GM12878 (cell line): ENCODE data around the gene LTB4R2. TPM values are rescaled to one million over a fixed set of nuclear protein-coding genes. Genes with fewer than 3 reads are reported as not detected.

ENCODE experiments used
- BHLHE40 ChIP-seq, 2 experiments: fragments of 450-650 bp in 1 of 2; IDR thresholded peaks; 2 replicates each; pipeline ENCODE4 v1.6.1; 2011 to 2017; ENCODE audit warnings: low read depth in 2 of 2, borderline replicate concordance in 1 of 2, improper control_type of control experiment in 1 of 2, low read length in 1 of 2, mild to moderate bottlenecking in 1 of 2
- CBX5 ChIP-seq: sonication (generic); IDR thresholded peaks from 2 replicates; pipeline ENCODE4 v1.6.1; 2016; ENCODE audit warnings: low read depth, moderate library complexity, mild to moderate bottlenecking, inconsistent platforms
- EED ChIP-seq: sonication (generic); IDR thresholded peaks from 2 replicates; pipeline ENCODE4 v1.6.1; 2016; ENCODE audit warnings: antibody characterized with exemption, low read depth
- EP300 ChIP-seq, 2 experiments: fragments of 150-350 bp in 1 of 2; IDR thresholded peaks; 2 replicates each; pipeline ENCODE4 v1.6.1; 2011 to 2012; ENCODE audit warnings: low read depth in 2 of 2, low read length in 2 of 2, borderline replicate concordance in 1 of 2, improper control_type of control experiment in 1 of 2, inconsistent platforms in 1 of 2; ENCODE audit not compliant: control insufficient read depth in 1 of 2
- ESRRA ChIP-seq: IDR thresholded peaks from 2 replicates; pipeline ENCODE4 v1.6.1; 2012; ENCODE audit warnings: mild to moderate bottlenecking, low read length, improper control_type of control experiment
- GABPA ChIP-seq: IDR thresholded peaks from 2 replicates; pipeline ENCODE4 v1.6.1; 2014; ENCODE audit warnings: antibody characterized with exemption, low read depth, mild to moderate bottlenecking, inconsistent platforms
- HCFC1 ChIP-seq: fragments of 150-350 bp; IDR thresholded peaks from 2 replicates; pipeline ENCODE4 v1.6.1; 2014; ENCODE audit warnings: low read length
- HDAC6 ChIP-seq: fragments of 200-600 bp; sonication (generic); IDR thresholded peaks from one replicate; pipeline ENCODE4 v1.8.0; 2017; ENCODE audit warnings: antibody characterized with exemption; ENCODE audit not compliant: unreplicated experiment
- IKZF2 ChIP-seq, 2 experiments: fragments of 450-650 bp; IDR thresholded peaks; 2 replicates each; pipeline ENCODE4 v1.6.1; 2017; ENCODE audit warnings: mild to moderate bottlenecking in 2 of 2, moderate library complexity in 2 of 2
- IRF4 ChIP-seq: IDR thresholded peaks from 2 replicates; pipeline ENCODE4 v1.6.1; 2011; ENCODE audit warnings: low read depth, low read length
- JUND ChIP-seq: IDR thresholded peaks from 2 replicates; pipeline ENCODE4 v1.6.1; 2012; ENCODE audit warnings: low read depth, mild to moderate bottlenecking, low read length, improper control_type of control experiment, moderate library complexity
- MYC ChIP-seq: IDR thresholded peaks from 2 replicates; pipeline ENCODE4 v1.6.1; 2011; ENCODE audit warnings: mild to moderate bottlenecking, low read length, moderate library complexity, inconsistent platforms; ENCODE audit not compliant: insufficient read depth, insufficient replicate concordance, insufficient read length, severe bottlenecking
- PAX5 ChIP-seq: IDR thresholded peaks from 2 replicates; pipeline ENCODE4 v1.6.1; 2011; ENCODE audit warnings: low read depth, low read length, borderline replicate concordance
- RAD21 ChIP-seq: IDR thresholded peaks from 2 replicates; pipeline ENCODE4 v1.6.1; 2011; ENCODE audit warnings: mild to moderate bottlenecking, low read depth, low read length, moderate library complexity; ENCODE audit not compliant: insufficient read depth
- RB1 ChIP-seq: fragments of 450-650 bp; formaldehyde crosslinking; IDR thresholded peaks from 2 replicates; pipeline ENCODE4 v1.6.1; 2017; ENCODE audit warnings: mild to moderate bottlenecking, borderline replicate concordance
- RELA ChIP-seq: fragments of 450-650 bp; IDR thresholded peaks from 2 replicates; pipeline ENCODE4 v1.8.0; 2014; ENCODE audit warnings: borderline replicate concordance; ENCODE audit not compliant: partially characterized antibody
- SP1 ChIP-seq: IDR thresholded peaks from one replicate; pipeline ENCODE4 v1.6.1; 2011; ENCODE audit warnings: low read depth, low read length
- SREBF1 ChIP-seq: IDR thresholded peaks from 2 replicates; pipeline ENCODE4 v1.6.1; 2012; ENCODE audit warnings: mild to moderate bottlenecking, low read length
- TCF7 ChIP-seq: IDR thresholded peaks from 2 replicates; pipeline ENCODE4 v1.6.1; 2014; ENCODE audit warnings: antibody characterized with exemption, borderline replicate concordance
- polyA plus RNA-seq, 11 experiments: library from polyadenylated mRNA; depleted of rRNA in 4 of 11; unstranded in 6 of 11; stranded (reverse) in 5 of 11; fragments of >200 nt; fragmentation: Nextera tagmentation in 4 of 11; fragmentation: Illumina TruSeq in 1 of 11; extraction: Ambion mirVana in 4 of 11; extraction: Trizol in 1 of 11; gene quantifications; 1 replicate in 1 of 11; 2 replicates in 10 of 11; pipeline versions ENCODE4 v1.2.1 to v1.2.3, GENCODE V29; 2011 to 2016; ENCODE audit warnings: inconsistent platforms in 2 of 11, missing spikeins in 2 of 11, low read depth in 1 of 11
- total RNA-seq, 4 experiments: library from RNA; depleted of rRNA in 3 of 4; stranded (reverse); fragments of >200 nt in 3 of 4; fragmentation: Illumina TruSeq in 1 of 4; extraction: Trizol in 1 of 4; gene quantifications; 2 replicates each; pipeline versions ENCODE4 v1.2.1 to v1.2.3, GENCODE V29; 2013 to 2021
- TF ChIP-seq, protein P1 (sequence below): IDR thresholded peaks from 2 replicates; pipeline ENCODE4 v1.6.1; 2012; ENCODE audit warnings: mild to moderate bottlenecking, low read depth, low read length
- TF ChIP-seq, protein P2 (sequence below): fragments of 450-650 bp; IDR thresholded peaks from 2 replicates; pipeline ENCODE4 v1.6.1; 2018; ENCODE audit warnings: mild to moderate bottlenecking, low read depth, moderate library complexity; ENCODE audit not compliant: partially characterized antibody
- TF ChIP-seq, protein P3 (sequence below): IDR thresholded peaks from 2 replicates; pipeline ENCODE4 v1.6.1; 2011; ENCODE audit warnings: low read depth, low read length, improper control_type of control experiment, borderline replicate concordance

LTB4R2 gene
- total and polyA plus RNA-seq, 10 of the 15 experiments (the other 5 are each of a cell fraction or from before 2014, with no cell fraction given): 0.06 to 16.0 (median 2.6) TPM

DNA sequence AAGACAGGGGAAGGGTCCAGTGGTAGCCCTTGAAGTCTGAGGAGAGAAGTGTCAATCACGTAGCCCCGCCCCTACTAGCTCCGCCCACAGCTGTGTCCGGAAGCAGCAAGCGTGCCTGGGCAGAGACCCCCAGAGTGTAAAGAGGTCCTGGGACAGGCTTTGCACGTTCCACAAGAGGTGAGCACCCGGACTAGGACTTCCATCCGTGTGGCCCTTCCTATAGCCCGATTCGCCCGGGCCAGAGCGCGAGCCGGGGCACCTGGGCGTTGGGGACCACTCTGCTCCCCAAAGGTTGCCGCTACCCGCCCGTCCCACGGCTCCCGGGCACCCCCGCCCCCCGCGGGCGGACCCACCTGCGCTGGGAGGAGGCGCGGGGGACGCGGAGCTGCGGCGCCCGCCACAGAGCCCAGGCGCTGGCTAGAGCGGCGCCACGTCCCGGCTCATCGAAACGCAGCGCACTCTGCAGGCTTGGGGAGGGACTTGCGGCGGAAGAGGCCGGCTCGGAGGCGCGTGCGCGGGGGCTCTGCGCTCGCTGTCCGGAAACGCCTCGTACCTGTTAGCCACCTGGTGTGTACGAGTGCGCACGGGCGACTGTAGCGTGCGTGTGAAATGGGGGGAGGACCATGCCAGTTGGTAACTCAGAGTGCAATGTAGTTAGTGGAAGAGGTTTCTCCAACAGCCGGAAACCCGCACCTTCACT is 38.7 kb upstream of the LTB4R2 start, which contains the start of gene RABGGTA (continued):
- no peak for TF ChIP-seq EP300 (IDR thresholded peaks at IDR 0.05; ENCODE audit: borderline replicate concordance in 1 of 2, control insufficient read depth in 1 of 2, low read depth in 2 of 2, low read length in 2 of 2)
- 0 out of 2 replicates have a peak, but pooled peaks have one; percentile 7 for TF ChIP-seq IRF4
- TF ChIP-seq PAX5: peak; percentile 10; the same call in 1 of the 2 replicates
- TF ChIP-seq CBX5: 0 out of 2 replicates have a peak, but pooled peaks have one; percentile 49
- TF ChIP-seq MYC: peak; percentile 86
- TF ChIP-seq RELA: peak; percentile 77
- TF ChIP-seq BHLHE40 (IDR thresholded peaks at IDR 0.05; ENCODE audit: borderline replicate concordance in 1 of 2, low read depth in 2 of 2, low read length in 1 of 2): peak; percentile 85 to 93
- TF ChIP-seq GABPA: 0 out of 2 replicates have a peak, but pooled peaks have one; percentile 21
- TF ChIP-seq HCFC1: peak; percentile 70
- no peak for TF ChIP-seq SREBF1
- no peak for TF ChIP-seq TCF7
- TF ChIP-seq, protein P1, sequence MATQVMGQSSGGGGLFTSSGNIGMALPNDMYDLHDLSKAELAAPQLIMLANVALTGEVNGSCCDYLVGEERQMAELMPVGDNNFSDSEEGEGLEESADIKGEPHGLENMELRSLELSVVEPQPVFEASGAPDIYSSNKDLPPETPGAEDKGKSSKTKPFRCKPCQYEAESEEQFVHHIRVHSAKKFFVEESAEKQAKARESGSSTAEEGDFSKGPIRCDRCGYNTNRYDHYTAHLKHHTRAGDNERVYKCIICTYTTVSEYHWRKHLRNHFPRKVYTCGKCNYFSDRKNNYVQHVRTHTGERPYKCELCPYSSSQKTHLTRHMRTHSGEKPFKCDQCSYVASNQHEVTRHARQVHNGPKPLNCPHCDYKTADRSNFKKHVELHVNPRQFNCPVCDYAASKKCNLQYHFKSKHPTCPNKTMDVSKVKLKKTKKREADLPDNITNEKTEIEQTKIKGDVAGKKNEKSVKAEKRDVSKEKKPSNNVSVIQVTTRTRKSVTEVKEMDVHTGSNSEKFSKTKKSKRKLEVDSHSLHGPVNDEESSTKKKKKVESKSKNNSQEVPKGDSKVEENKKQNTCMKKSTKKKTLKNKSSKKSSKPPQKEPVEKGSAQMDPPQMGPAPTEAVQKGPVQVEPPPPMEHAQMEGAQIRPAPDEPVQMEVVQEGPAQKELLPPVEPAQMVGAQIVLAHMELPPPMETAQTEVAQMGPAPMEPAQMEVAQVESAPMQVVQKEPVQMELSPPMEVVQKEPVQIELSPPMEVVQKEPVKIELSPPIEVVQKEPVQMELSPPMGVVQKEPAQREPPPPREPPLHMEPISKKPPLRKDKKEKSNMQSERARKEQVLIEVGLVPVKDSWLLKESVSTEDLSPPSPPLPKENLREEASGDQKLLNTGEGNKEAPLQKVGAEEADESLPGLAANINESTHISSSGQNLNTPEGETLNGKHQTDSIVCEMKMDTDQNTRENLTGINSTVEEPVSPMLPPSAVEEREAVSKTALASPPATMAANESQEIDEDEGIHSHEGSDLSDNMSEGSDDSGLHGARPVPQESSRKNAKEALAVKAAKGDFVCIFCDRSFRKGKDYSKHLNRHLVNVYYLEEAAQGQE: 0 out of 2 replicates have a peak, but pooled peaks have one; percentile 30
- peak; percentile 62; the same call in 1 of the 2 replicates for TF ChIP-seq EED
- peak; percentile 40 for TF ChIP-seq HDAC6
- TF ChIP-seq, protein P2, sequence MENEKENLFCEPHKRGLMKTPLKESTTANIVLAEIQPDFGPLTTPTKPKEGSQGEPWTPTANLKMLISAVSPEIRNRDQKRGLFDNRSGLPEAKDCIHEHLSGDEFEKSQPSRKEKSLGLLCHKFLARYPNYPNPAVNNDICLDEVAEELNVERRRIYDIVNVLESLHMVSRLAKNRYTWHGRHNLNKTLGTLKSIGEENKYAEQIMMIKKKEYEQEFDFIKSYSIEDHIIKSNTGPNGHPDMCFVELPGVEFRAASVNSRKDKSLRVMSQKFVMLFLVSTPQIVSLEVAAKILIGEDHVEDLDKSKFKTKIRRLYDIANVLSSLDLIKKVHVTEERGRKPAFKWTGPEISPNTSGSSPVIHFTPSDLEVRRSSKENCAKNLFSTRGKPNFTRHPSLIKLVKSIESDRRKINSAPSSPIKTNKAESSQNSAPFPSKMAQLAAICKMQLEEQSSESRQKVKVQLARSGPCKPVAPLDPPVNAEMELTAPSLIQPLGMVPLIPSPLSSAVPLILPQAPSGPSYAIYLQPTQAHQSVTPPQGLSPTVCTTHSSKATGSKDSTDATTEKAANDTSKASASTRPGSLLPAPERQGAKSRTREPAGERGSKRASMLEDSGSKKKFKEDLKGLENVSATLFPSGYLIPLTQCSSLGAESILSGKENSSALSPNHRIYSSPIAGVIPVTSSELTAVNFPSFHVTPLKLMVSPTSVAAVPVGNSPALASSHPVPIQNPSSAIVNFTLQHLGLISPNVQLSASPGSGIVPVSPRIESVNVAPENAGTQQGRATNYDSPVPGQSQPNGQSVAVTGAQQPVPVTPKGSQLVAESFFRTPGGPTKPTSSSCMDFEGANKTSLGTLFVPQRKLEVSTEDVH: no peak
- TF ChIP-seq JUND: 0 out of 2 replicates have a peak, but pooled peaks have one; percentile 30
- TF ChIP-seq ESRRA: no peak
- TF ChIP-seq RB1: peak; percentile 91; the same call in 1 of the 2 replicates
- TF ChIP-seq RAD21: 0 out of 2 replicates have a peak, but pooled peaks have one; percentile 25
- TF ChIP-seq SP1: peak; percentile 53
- TF ChIP-seq, protein P3, sequence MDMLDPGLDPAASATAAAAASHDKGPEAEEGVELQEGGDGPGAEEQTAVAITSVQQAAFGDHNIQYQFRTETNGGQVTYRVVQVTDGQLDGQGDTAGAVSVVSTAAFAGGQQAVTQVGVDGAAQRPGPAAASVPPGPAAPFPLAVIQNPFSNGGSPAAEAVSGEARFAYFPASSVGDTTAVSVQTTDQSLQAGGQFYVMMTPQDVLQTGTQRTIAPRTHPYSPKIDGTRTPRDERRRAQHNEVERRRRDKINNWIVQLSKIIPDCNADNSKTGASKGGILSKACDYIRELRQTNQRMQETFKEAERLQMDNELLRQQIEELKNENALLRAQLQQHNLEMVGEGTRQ: no peak; the same call in 1 of the 2 replicates
- TF ChIP-seq IKZF2 (IDR thresholded peaks at IDR 0.05): peak in 1 of 2 experiments; percentile 41; a peak in 2 of 4 replicates
